Brain pericyte (primary cell): ENCODE data around the gene FANCF.
"Not testable (repeated sequence)": the region's sequence is repeated elsewhere in the genome, so short reads cannot be mapped to it uniquely, and the experiment has no call there.

Experiments used
- DNase-seq: peaks from one replicate; pipeline ENCODE4 v3.0.0-alpha.2; 2012; ENCODE audit warnings: low read depth, low spot score

FANCF gene

DNA sequence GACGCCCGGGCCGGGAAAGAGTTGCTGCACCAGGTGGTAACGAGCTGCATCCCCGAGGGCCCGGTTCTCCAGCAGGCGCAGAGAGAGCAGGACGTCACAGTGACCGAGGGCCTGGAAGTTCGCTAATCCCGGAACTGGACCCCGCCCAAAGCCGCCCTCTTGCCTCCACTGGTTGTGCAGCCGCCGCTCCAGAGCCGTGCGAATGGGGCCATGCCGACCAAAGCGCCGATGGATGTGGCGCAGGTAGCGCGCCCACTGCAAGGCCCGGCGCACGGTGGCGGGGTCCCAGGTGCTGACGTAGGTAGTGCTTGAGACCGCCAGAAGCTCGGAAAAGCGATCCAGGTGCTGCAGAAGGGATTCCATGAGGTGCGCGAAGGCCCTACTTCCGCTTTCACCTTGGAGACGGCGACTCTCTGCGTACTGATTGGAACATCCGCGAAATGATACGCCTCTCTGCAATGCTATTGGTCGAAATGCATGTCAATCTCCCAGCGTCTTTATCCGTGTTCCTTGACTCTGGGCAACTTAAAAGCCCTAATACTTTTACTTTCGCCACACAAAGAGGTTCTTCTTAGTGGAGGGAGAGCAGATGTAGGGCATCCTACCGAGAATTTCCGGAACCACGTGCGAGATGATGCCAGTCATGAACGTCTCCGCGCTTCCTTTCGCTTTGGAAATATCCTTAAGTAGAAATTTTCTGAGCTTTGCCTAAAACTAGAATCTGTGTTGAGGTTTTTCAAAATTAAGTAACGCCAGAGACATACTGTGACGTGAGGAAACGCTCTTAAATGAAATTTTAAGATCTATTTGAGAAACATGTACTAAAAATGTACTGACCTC lies at the start of gene FANCF:
Gene FANCF, minus strand, starts transcription at position 376 of the 840 bp plus-strand sequence. Its CDS starts 13 bp downstream, at position 363.
- peak; percentile 95 for DNase-seq

DNA sequence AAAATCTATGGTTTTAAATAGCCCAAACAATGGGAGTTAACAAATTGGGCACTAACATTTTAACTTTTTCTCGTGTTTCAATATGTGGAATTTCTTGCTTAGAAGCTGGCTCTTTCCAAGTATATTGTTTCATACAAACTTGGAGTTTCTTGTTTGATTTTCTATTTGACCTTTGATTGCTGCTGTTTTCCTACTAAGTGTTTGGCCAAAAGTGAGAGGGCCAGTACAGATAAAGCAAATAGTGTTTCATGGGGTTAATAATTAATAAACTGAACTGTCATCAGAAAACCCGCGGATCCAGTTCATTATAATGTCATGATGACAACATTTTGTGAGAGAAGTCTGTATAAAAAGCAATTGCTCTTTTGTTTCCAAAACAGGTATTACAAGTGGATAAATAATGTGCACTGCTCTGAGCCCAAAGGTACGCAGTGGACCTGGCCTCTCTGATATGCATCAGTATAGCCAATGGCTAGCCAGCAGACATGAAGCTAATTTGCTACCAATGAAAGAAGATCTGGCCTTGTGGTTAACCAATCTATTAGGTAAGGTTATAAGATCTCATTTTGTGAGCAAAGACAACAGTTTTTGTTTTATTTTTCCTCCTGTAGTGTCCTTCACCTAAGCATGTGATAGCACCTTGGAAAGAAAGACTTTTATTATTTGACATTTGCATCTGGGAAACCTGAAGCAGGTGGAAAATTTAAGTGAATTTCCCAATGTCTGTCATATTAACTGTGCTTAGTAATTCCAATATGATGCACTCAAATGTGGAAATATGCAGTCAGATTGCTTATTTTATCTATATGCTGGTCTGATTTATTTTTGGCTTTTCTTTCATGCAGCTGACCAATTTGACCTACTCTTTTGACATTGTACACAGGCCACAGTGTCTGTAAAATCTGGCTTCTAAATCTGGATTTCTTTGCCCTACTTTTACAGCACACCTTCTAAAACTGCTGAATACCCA lies 49.1 kb upstream of the FANCF start:
- DNase-seq, result no peak

- DNase-seq, result no peak
Measured at GRCh38 chr11:22671751-22672150, 46.1 kb upstream of the FANCF start.

DNA sequence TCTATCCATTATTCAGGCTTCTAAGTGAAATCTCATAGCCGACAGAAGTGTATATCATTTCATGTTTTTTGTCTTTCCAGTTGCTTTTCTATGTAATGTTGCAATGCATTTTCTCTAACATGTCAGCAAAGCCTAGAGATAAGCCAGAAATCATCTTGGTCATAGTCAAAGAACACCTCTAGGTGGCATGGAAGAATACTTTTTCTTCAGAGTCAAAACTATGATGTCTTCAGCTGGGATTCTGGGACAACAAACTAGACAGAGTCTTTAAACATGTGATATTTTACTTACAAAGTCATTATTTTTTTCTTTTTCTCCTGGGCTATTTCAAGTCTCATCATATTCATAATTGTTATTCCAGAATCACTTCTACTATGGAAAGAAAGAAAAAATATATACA lies 45.2 kb upstream of the FANCF start:
- no peak for DNase-seq

- no peak for DNase-seq
Measured at GRCh38 chr11:22669368-22669767, 43.7 kb upstream of the FANCF start.

GRCh38 chr11:22668005-22668796 lies 42.6 kb upstream of the FANCF start:
- no peak for DNase-seq

DNA sequence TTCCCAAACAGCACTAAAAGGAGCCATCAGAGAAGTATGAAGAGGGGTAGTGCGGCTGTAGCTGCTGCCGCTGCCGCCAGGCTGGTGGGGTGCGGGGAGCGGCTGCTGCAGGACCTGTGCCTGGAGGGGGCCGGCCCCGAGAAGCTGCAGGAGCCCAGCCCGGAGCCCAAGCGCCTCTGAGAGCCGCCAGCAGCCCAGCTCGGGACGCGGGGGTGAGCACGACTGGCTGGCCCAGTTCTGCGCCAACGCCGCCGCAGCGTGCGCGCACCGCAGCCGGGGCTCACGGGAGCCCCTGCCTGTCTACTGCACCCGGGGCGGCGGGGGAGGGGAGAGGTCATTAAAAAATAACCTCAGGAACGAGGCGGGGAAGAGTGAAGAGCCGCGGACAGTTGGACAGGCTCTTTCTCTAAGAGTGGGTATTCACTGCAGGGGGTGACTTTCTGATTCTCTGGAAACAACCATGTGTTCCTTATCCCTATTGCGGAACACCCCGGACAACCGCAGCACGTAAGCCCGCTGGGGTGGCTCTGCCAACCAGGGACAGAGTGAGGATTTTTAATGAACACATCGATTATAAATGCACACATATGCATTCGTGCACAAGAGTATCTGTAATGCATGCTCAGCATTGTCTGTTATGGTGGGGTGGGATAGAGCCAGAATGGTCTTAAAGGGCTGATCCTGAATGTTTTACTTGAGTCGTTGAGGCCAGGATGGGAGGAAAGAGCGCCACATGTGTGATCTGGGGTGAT lies 41.2 kb upstream of the FANCF start:
- no peak for DNase-seq

- no peak for DNase-seq
Measured at GRCh38 chr11:22666325-22666687, 40.7 kb upstream of the FANCF start, which contains the start of gene GAS2. Gene GAS2, plus strand, starts transcription at chr11:22666611. Its CDS starts 8,259 bp downstream, at chr11:22674870.

- DNase-seq, result no peak
Measured at GRCh38 chr11:22659783-22660182, 34.2 kb upstream of the FANCF start.

- no peak for DNase-seq
Measured at GRCh38 chr11:22657101-22657694, 31.6 kb upstream of the FANCF start.

- DNase-seq, result no peak
Measured at GRCh38 chr11:22656130-22656529, 30.5 kb upstream of the FANCF start.

DNA sequence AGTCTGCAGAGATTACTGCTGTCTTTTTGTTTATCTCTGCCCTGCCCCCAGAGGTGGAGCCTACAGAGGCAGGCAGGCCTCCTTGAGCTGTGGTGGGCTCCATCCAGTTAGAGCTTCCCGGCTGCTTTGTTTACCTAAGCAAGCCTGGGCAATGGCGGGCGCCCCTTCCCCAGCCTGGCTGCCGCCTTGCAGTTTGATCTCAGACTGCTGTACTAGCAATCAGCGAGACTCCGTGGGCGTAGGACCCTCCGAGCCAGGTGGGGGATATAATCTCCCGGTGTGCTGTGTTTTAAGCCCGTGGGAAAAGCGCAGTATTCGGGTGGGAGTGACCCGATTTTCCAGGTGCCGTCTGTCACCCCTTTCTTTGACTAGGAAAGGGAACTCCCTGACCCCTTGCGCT lies 26.7 kb upstream of the FANCF start:
- DNase-seq, result not testable (repeated sequence)

DNA sequence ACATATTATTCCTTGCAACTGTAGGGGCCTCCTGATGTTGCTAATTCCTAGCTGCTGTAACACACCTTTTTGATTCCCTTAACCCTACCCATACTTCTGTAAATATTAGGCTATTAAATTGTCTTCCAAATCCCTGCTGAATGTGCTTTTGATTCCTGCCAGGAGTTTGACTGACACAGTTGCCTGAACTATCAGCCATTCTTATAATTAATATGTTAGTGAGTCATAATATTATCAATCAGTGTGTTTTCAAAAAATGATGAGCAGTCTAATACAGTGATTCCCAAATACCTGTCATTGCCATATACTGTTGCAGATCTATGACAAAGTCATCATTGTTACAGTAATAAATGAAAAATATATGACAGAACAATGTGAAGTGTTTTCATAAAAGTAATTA lies 15.9 kb upstream of the FANCF start:
- no peak for DNase-seq

DNA sequence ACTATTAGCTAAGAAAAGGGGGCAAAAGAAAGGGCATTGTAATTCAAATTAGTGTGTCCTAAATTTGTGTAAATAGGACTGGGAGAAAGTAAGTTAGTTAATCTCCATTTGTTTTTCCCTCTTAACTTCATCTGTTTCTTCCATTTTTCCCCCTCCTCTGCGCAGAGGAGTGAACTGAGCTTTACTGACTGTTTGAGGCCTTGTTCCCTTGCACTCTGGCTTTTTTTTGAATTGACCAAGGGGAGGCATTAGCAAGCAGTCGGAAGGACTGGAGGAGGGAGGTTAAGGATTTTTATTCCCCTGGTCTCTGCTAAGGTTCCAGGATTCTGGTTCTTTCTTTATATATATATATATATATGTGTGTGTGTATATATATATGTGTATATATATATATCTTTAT lies 15.2 kb upstream of the FANCF start:
- no peak for DNase-seq

DNA sequence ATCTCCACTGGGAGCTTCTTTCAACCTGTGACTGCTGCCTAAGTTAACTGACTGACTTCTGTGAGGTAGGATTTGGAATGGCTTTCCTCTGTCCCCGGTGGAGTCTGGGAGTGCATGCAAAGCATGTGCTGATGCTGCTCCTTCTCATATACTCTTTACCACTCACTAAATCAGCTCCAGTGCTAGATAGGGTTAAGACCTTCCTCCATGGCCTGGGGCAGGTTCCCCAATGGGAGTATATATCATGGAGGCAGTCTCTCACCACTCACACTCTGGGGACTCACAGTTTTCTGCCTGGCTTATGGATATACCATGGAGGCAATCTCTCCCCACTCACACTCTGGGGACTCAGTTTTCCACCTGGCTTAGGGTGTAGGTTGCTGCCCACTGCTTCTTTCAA lies 10.1 kb upstream of the FANCF start:
- no peak for DNase-seq

DNA sequence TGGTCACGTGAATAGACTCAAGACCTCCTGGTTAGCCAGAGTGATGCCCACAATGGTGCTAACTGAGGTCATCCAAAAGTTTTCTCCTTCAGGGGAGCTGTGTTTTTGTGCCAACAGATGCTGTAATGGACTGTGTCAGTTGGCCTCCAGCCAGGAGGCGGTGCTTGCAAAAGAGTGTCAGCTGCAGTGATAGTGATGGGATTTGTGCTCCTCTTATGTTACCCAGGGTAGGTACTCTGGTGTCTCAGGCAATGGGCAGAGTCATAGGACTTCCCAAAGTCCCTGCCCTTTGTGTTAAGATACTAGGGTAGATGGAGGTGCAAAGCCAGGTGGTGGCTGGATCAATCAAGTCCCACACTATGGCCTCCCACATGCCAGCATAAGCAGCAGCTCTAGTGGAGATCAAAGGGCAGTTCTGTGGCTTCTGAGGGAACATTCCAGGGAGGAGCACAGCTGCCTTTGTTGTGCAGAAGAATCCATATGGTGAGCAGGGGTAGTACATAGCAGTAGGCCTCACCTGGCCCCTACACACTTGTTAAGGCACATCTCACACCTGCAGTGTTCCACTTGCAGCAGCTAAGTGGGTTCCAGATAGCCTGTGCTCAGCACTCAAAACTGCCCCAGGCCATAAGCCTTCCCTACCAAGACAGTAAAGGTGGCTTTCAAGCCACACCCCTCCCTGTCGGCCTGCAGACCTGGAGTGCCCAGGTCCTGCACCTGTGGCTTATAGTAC lies 9.4 kb upstream of the FANCF start:
- DNase-seq, result peak; percentile 25

DNA sequence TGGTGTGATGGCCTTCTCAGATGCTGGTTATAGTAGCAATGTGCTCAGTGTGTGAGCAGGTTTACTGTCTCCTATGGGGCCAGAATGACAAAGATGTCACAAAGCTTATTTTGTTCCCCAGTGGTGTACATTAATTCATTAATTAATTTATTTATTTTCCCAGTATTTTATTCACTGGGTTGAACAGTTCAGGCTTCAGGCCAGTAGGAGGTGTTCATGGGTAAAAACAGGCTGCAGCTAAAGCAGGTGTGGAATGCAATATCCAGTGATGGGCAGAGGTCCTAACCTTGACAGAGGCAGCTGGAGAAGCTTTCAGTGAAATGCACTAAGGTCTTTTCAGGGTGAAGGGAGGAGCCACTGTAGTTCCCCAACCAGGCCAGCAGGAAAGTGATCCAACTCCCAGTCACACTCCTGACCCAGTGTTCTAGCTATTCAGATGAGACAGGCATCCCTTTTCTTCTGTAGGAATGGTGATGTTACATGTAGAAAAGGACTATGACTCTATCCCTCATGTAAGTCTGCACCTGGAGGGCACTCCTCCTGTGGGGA lies 7.8 kb upstream of the FANCF start:
- no peak for DNase-seq

DNA sequence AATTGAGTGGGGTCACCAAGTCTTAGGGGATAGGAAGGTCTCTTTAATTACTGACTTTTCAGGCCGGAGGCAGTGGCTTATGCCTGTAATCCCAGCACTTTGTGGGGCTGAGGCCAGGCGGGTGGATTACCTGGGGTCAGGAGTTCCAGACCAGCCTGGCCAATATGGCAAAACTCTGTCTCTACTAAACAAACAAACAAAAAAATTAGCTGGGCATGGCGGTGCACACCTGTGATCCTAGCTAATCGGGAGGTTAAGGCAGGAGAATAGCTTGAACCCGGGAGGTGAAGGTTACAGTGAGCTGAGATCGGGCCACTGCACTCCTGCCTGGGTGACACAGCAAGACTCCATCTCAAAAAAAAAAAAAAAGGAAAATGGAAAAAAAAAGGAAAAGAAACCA lies 1.8 kb upstream of the FANCF start:
- no peak for DNase-seq

GRCh38 chr11:22626573-22627239 lies 1.1 kb upstream of the FANCF start:
- no peak for DNase-seq
